Bronchial epithelial cell (primary cell): ENCODE data around the gene PRKG1. TPM values are rescaled to one million over a fixed set of nuclear protein-coding genes. Genes with fewer than 3 reads are reported as not detected.
"Not testable (repeated sequence)": the region's sequence is repeated elsewhere in the genome, so short reads cannot be mapped to it uniquely, and the experiment has no call there.

ENCODE experiments used
- DNase-seq: peaks from one replicate; pipeline ENCODE4 v3.0.0-alpha.2; 2010; ENCODE audit warnings: low read depth
- FAIRE-seq: peaks from 2 replicates; lab custom pipeline; 2011; peaks lifted over from hg19 to GRCh38; lab: Jason Lieb, UNC
- H3K27me3 ChIP-seq: 2 replicates; pipeline ENCODE4 v1.5.1; 2011; ENCODE audit warnings: low read length; ENCODE audit not compliant: control insufficient read depth, insufficient read depth
- H3K36me3 ChIP-seq: 2 replicates; pipeline ENCODE4 v1.5.1; 2011; ENCODE audit warnings: low read length; ENCODE audit not compliant: control insufficient read depth, insufficient read depth
- H3K4me3 ChIP-seq: 2 replicates; pipeline ENCODE4 v1.5.1; 2011; ENCODE audit warnings: mild to moderate bottlenecking, low read depth, low read length, control low read depth
- total RNA-seq: library from RNA; depleted of rRNA; stranded (reverse); fragments of >200 nt; gene quantifications from 2 replicates; pipeline ENCODE4 v1.2.1, GENCODE V29; 2014
- TF ChIP-seq, protein P1 (sequence below): IDR thresholded peaks from 2 replicates; pipeline ENCODE4 v1.5.1; 2011; ENCODE audit warnings: mild to moderate bottlenecking, moderate library complexity, low read length, control low read depth, inconsistent platforms; ENCODE audit not compliant: insufficient read depth, severe bottlenecking

Gene PRKG1
- total RNA-seq, 1 donor from 2014 or later, result 0.26 TPM

GRCh38 chr10:51272555-51272954 lies 198.3 kb downstream of the PRKG1 start:
- DNase-seq (no peak), FAIRE-seq (no peak)
- TF ChIP-seq, protein P1, sequence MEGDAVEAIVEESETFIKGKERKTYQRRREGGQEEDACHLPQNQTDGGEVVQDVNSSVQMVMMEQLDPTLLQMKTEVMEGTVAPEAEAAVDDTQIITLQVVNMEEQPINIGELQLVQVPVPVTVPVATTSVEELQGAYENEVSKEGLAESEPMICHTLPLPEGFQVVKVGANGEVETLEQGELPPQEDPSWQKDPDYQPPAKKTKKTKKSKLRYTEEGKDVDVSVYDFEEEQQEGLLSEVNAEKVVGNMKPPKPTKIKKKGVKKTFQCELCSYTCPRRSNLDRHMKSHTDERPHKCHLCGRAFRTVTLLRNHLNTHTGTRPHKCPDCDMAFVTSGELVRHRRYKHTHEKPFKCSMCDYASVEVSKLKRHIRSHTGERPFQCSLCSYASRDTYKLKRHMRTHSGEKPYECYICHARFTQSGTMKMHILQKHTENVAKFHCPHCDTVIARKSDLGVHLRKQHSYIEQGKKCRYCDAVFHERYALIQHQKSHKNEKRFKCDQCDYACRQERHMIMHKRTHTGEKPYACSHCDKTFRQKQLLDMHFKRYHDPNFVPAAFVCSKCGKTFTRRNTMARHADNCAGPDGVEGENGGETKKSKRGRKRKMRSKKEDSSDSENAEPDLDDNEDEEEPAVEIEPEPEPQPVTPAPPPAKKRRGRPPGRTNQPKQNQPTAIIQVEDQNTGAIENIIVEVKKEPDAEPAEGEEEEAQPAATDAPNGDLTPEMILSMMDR, result no peak

GRCh38 chr10:51273574-51273973 lies 199.3 kb downstream of the PRKG1 start:
- Histone ChIP-seq H3K27me3 (no peaks in the 10 kb centered on the region), H3K36me3 (no peaks in the 10 kb centered on the region), H3K4me3 (no peak overlapping the region)
- no peak for FAIRE-seq
- TF ChIP-seq, protein P1, result no peak
- no peak for DNase-seq

More at GRCh38 chr10:51272555-51272954, 198.3 kb downstream of the PRKG1 start:
- Histone ChIP-seq H3K36me3 (no peaks in the 10 kb centered on the region), H3K4me3 (no peak overlapping the region), H3K27me3 (no peaks in the 10 kb centered on the region)

GRCh38 chr10:51276097-51276496 lies 201.8 kb downstream of the PRKG1 start:
- H3K4me3 ChIP-seq, H3K36me3 ChIP-seq, DNase-seq, FAIRE-seq, H3K27me3 ChIP-seq: not testable (repeated sequence)

- not testable (repeated sequence) for H3K27me3 ChIP-seq, FAIRE-seq, DNase-seq, H3K36me3 ChIP-seq, H3K4me3 ChIP-seq
These were observed 207.1 kb downstream of the PRKG1 start for GRCh38 chr10:51281387-51281786.

DNA sequence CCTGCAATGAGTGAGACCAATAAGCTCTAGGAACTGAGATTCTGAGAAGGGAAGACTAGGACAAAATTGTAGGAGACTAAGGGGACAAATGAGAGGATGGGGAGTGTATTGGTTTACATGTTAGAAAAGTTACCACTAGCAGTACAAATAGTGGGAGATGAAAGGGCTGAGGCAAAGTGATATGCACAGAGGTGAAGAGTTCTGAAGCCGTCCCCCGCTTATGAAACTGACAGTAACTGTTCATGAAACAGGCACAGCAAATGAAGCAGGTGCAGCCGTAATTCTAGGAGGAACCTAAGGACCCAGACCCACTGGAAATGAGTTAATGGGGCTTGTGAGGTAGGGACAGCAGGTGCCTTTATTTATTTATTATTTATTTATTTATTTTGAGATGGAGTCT lies 211.3 kb downstream of the PRKG1 start:
- H3K27me3 ChIP-seq, result no peaks in the 10 kb centered on the region
- FAIRE-seq, result no peak
- TF ChIP-seq, protein P1, result no peak
- H3K36me3 ChIP-seq, result no peaks in the 10 kb centered on the region
- no peak for DNase-seq
- no peak overlapping the region for H3K4me3 ChIP-seq

- Histone ChIP-seq H3K4me3 (no peak overlapping the region), H3K27me3 (no peaks in the 10 kb centered on the region), H3K36me3 (no peaks in the 10 kb centered on the region)
- TF ChIP-seq, protein P1, result no peak
- DNase-seq, result no peak
- FAIRE-seq, result no peak
These were observed 214.2 kb downstream of the PRKG1 start for GRCh38 chr10:51288511-51288910.

DNA sequence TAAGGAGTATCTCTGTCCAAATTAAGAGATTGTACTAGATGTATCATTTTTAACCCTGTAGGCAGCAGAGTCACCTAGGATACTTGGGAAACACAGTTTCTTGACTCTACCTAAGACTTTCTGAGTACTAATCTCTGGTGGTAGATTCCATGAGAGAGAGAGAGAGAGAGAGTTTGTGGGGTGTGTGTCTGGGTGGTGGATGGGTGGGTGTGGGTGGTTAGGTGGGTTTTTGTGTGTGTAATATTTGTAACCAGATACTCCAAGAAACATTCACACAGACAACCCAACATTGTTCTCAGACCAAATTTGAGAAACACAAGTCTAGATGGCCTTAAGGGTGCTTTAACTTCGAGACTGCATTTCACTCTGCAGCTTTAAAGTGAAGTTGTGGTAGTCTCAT lies 215.2 kb downstream of the PRKG1 start:
- no peak for FAIRE-seq

More for the DNA sequence above, 215.2 kb downstream of the PRKG1 start:
- no peak for DNase-seq
- Histone ChIP-seq H3K4me3 (no peak overlapping the region), H3K27me3 (no peaks in the 10 kb centered on the region), H3K36me3 (no peaks in the 10 kb centered on the region)
- TF ChIP-seq, protein P1, result no peak
